DOHH2 (cell line): ENCODE data around the gene HAPLN3.

Experiments
- H3F3A ChIP-seq: fragments of 200-600 bp; sonication (generic), shearing (Covaris generic); 2 replicates; pipeline ENCODE4 v1.6.0; 2016; ENCODE audit warnings: antibody characterized with exemption, mild to moderate bottlenecking; ENCODE audit not compliant: control insufficient read depth, insufficient read depth
- H3K27ac ChIP-seq: fragments of 200-600 bp; sonication (generic); 2 replicates; pipeline ENCODE4 v1.5.1; 2014; ENCODE audit warnings: low read depth, mild to moderate bottlenecking, low read length, moderate library complexity
- H3K27me3 ChIP-seq: fragments of 200-600 bp; sonication (generic); 2 replicates; pipeline ENCODE4 v1.6.1; 2014; ENCODE audit warnings: mild to moderate bottlenecking, low read length, mixed read lengths; ENCODE audit not compliant: control insufficient read depth
- H3K36me3 ChIP-seq: fragments of 200-600 bp; sonication (generic); 2 replicates; pipeline ENCODE4 v1.6.1; 2014; ENCODE audit warnings: mild to moderate bottlenecking, low read length, moderate library complexity, mixed read lengths; ENCODE audit not compliant: control insufficient read depth
- H3K4me1 ChIP-seq: fragments of 200-600 bp; sonication (generic); 2 replicates; pipeline ENCODE4 v1.6.1; 2014; ENCODE audit warnings: mild to moderate bottlenecking, low read length, mixed read lengths; ENCODE audit not compliant: control insufficient read depth
- H3K4me2 ChIP-seq: fragments of 200-600 bp; sonication (generic); 2 replicates; pipeline ENCODE4 v1.6.0; 2014; ENCODE audit warnings: mild to moderate bottlenecking, low read length, moderate library complexity
- H3K4me3 ChIP-seq: fragments of 200-600 bp; sonication (generic); 2 replicates; pipeline ENCODE4 v1.5.1; 2014; ENCODE audit warnings: mild to moderate bottlenecking, low read length, mixed read lengths
- H3K79me2 ChIP-seq: fragments of 200-600 bp; sonication (generic); 2 replicates; pipeline ENCODE4 v1.6.1; 2014; ENCODE audit warnings: mild to moderate bottlenecking, low read length, mixed read lengths; ENCODE audit not compliant: control insufficient read depth
- H3K9me2 ChIP-seq: fragments of 200-600 bp; sonication (generic); replicated peaks from 2 replicates; pipeline ENCODE4 v1.6.1; 2014; ENCODE audit warnings: mild to moderate bottlenecking, low read length, mixed read lengths; ENCODE audit not compliant: control insufficient read depth
- H3K9me3 ChIP-seq: fragments of 200-600 bp; sonication (generic); 2 replicates; pipeline ENCODE4 v1.6.1; 2014; ENCODE audit warnings: antibody characterized with exemption, low read length, mixed read lengths; ENCODE audit not compliant: control insufficient read depth, insufficient read depth
- H4K20me1 ChIP-seq: fragments of 200-600 bp; sonication (generic); 2 replicates; pipeline ENCODE4 v1.6.0; 2014; ENCODE audit warnings: low read depth, mild to moderate bottlenecking, antibody characterized with exemption, low read length, moderate library complexity; ENCODE audit not compliant: control insufficient read depth, insufficient read depth
- CTCF ChIP-seq: fragments of 200-600 bp; sonication (generic); IDR thresholded peaks from one replicate; pipeline ENCODE4 v1.5.1; 2014; ENCODE audit warnings: antibody characterized with exemption, mild to moderate bottlenecking, low read depth, low read length; ENCODE audit not compliant: poor library complexity, severe bottlenecking
- EZH2phosphoT487 ChIP-seq: fragments of 200-600 bp; sonication (generic); IDR thresholded peaks from 2 replicates; pipeline ENCODE4 v1.6.1; 2017; ENCODE audit warnings: borderline replicate concordance, mild to moderate bottlenecking, antibody characterized with exemption, low read length, moderate library complexity, mixed read lengths

HAPLN3 gene

GRCh38 chr15:88904624-88905327, 9.4 kb upstream of the HAPLN3 start:
- Histone ChIP-seq H3K9me2 (no peaks in the 10 kb centered on the region), H3K27ac (no peak overlapping the region), H3K27me3 (no peaks in the 10 kb centered on the region), H3K4me2 (no peak overlapping the region), H3K36me3 (no peaks in the 10 kb centered on the region), H3K4me1 (no peaks in the 10 kb centered on the region), H3K4me3 (no peak overlapping the region), H3K9me3 (no peaks in the 10 kb centered on the region), H3F3A (no peaks in the 10 kb centered on the region), H3K79me2 (no peaks in the 10 kb centered on the region), H4K20me1 (no peaks in the 10 kb centered on the region)
- TF ChIP-seq EZH2phosphoT487 = no peak
- TF ChIP-seq CTCF = peak; percentile 94

- Histone ChIP-seq H3K27me3 (no peaks in the 10 kb centered on the region), H3K4me3 (no peak overlapping the region), H3K4me2 (no peak overlapping the region), H3K9me2 (no peaks in the 10 kb centered on the region), H4K20me1 (no peaks in the 10 kb centered on the region), H3K9me3 (no peaks in the 10 kb centered on the region), H3K36me3 (no peaks in the 10 kb centered on the region), H3F3A (no peaks in the 10 kb centered on the region), H3K27ac (no peak overlapping the region), H3K79me2 (no peaks in the 10 kb centered on the region), H3K4me1 (no peaks in the 10 kb centered on the region)
- TF ChIP-seq CTCF = no peak
- no peak for TF ChIP-seq EZH2phosphoT487
Measured at GRCh38 chr15:88904257-88904623, 8.9 kb upstream of the HAPLN3 start.

DNA sequence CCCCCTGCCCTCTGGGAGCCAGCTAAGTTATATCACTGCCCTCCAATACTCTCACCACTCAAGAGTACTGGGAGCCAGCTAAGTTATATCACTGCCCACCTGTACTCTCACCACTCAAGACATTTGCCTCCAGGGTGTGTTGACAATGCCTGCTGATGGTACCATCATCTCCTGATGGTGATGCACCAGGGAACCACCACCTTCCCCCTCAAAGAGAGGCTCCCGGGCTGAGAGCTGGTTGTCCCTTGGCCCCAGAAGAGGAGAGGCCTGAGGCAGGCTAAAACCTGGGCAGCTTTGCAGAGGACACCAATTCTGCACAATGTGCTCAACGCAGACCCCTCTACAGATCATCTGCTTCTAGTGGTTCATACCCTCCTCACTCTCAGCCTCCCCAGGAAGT, 7.5 kb upstream of the HAPLN3 start:
- H3K4me3 ChIP-seq = no peak overlapping the region
- no peaks in the 10 kb centered on the region for H3K36me3 ChIP-seq
- no peaks in the 10 kb centered on the region for H3K79me2 ChIP-seq
- no peaks in the 10 kb centered on the region for H3F3A ChIP-seq
- no peak overlapping the region for H3K27ac ChIP-seq
- no peaks in the 10 kb centered on the region for H3K9me3 ChIP-seq
- TF ChIP-seq EZH2phosphoT487 = no peak
- TF ChIP-seq CTCF = no peak
- no peaks in the 10 kb centered on the region for H4K20me1 ChIP-seq
- H3K4me2 ChIP-seq = no peak overlapping the region
- no peaks in the 10 kb centered on the region for H3K9me2 ChIP-seq
- no peaks in the 10 kb centered on the region for H3K4me1 ChIP-seq
- H3K27me3 ChIP-seq = no peaks in the 10 kb centered on the region
